Fibroblast of skin of left quadriceps (primary cell): ENCODE data around the gene SYNE2.

Source experiments
- DNase-seq, 2 experiments: peaks; one replicate each; pipeline ENCODE4 v3.0.0-alpha.2; 2013; ENCODE audit warnings: low read depth in 2 of 2

SYNE2 gene

DNA sequence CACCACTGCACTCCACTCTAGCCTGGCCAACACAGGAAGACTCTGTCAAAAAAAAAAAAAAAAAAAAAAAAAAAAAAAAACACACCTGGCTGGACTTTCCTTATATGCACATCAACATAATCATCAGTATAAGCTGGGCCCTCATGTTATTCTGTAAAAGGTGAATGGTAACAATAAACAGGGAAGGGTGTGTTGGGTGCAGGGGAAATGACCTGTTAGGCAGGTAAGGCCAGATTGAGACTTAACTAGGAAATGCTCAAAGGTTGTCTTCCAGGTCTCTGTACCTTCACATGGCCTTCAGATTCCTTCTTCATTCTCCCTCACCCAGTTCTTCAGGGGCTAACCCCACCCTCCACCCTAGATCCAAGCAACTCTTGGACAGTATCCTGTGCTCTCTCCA is 393.9 kb downstream of the SYNE2 start:
- DNase-seq, result no peak

DNA sequence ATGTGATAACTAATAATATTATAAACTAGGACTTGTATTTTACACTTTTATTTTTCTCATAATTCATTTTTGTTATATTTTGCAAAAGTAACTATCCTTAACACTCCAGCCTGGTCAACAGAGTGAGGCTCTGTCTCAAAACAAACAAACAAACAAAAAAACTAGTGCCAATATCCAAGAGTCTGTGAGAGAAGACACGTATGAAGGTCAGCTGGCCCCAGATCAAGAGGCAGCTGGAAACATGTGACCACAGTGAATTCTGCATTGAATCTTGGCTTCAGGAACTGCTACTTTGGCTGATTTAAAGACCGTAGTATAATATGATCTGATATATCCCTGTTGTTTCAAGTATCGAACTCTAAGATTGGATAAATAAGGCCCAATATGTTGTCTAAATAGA is 394.4 kb downstream of the SYNE2 start:
- no peak for DNase-seq

DNA sequence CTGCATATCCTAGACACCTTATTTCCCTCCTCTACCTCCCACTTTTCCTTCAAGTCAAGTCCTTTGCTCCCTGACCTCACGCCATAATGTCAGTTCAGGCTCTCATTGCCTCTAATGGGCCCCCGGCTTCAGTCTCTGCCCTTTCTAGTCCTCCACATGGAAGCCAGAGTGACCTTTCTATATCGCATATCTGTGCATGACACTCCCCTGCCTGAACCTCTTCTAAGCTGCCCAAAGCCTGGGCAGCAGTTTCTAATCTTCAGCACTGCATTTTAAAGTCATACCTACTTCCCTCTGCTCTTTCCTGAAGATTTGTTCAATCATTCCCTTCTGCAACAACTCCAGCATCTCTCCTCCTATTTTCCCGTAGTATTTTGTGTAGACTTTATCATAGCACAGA is 395.9 kb downstream of the SYNE2 start:
- no peak for DNase-seq

DNA sequence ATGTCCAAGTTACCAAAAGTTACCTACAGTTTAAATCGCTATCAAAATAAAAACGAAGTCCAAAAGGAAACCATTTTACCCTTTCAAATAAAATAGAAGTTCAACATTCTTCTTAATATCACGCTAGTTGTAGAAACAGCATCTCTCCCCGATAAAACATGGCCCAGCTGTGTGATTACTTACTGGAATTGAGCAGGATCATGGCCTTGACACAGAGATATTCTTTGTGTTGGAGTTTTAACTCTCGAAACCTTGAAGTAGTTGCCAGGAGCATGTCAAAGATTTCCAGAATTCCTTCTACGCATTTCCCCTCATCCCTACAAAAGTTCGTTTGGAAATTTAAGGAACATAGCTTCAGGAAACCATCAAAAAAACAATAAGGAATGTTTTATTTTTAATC is 396.6 kb downstream of the SYNE2 start:
- DNase-seq, result no peak

DNA sequence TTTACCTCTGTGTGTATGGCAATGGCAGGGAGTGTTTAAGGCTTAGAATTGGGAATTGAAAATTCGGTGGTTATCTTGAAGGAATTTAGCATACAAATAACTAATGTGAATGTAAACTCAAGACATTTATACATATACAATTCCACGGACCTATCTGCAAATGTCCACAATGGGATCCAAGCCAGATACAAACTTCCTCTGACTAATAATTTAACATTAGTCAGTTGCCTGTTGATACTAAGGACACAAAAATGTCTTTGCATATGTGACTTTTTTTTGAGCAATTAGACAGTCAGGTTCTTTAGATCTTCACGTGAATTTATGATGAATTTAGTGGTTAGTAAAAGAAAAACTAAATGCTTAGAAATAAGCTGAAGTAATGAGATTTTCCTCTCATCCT is 400.9 kb downstream of the SYNE2 start:
- peak; percentile 20 for DNase-seq

DNA sequence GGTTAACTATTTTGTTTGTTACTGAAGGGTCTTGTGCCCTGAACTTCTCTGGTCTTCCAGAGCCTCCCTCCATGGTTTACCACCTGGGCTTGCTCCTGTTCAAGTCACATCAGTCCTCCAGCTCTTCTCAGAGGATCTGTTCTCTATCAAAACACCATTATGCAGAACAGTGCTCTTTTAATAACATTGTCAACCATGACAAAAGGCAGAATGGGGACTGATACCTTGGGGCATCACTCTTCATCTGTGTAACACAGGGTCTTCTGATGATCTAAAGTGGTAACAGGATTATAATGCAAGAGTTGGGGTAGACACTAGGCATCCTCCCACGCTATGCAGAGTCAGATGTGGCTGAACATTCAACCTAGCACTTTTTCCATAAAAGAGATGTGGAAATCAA is 403.0 kb downstream of the SYNE2 start:
- no peak for DNase-seq

DNA sequence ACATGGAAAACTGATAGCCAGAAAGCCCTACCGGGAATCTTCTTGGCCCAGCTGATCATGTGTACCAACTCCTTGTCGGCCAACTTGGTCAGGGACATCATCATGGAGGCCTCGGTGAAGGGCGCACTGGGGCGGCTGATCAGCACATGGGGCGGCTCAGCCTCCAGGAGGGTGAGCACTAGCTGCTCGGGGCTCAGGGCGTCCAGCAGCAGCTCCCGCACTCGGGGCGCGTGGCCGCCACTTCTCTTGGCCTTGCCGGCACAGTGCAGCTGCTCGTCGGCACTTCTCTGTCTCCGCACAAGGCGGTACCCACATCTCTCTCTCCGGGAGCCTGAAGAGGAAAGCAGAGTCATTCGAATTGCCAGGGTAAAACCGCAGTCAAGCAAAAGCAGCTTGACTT is 407.6 kb downstream of the SYNE2 start:
- no peak for DNase-seq

DNA sequence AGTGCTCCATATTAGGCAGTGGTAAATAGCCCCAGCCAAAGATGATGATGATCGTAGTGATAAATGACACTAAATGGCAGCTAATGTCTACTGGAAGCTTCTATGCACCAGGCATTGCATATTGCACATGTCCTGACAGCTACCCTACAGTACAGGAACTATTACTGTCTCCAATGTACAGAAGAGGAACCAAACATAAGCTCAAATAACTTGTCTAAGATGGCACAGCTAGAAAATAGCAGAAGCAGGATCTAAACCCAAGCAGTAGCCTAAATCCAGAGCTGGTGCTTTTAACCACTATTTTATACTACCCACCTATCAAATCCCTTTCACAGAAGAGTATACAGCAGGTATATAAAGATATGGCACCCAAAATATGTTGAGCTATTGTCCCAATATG is 412.4 kb downstream of the SYNE2 start:
- no peak for DNase-seq

DNA sequence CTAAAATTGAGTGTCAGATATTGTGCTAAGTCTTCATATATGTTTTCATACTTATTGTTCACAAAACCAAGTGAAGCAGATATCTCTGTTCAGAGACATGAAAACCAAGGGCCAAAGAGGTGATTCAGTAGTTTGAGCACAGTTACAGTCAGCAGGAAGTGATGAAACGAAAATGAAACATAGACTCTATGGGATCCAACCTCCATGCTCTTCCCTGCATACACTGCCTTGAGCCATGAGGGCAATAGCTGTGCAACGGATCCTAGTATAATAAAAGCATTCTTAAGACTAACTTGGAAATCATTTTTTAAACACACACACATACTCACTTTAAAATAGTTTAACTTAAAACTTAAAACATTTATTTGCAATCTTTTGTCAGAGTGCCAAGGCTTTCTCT is 413.4 kb downstream of the SYNE2 start:
- DNase-seq, result peak; percentile 4 to 11

DNA sequence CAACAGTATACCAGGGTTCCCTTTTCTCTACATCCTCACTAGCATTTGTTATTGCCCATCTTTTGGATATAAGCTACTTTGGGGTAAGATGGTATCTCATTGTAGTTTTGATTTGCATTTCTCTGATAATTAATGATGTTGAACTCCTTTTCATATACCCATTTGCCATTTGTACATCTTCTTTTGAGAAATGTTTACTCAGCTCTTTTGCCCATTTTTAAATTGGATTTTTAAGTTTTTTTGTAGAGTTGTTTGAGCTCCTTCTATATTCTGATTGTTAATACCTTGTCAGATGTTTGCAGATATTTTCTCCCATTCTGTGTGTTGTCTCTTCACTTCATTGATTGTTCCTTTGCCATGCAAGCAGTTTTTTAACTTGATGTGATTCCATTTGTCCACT is 419.2 kb downstream of the SYNE2 start:
- no peak for DNase-seq
